Neutrophil (primary cell): ENCODE results near the gene GPX5.

Experiments used
- H3K27ac ChIP-seq: fragments of 200-600 bp; sonication (generic); 2 replicates; pipeline ENCODE4 v1.5.1; 2016; ENCODE audit warnings: mild to moderate bottlenecking, moderate library complexity
- H3K27me3 ChIP-seq: fragments of 200-600 bp; sonication (generic); 2 replicates; pipeline ENCODE4 v1.6.0; 2016; ENCODE audit warnings: mild to moderate bottlenecking
- H3K36me3 ChIP-seq: fragments of 200-600 bp; sonication (generic); 2 replicates; pipeline ENCODE4 v1.5.1; 2017
- H3K4me1 ChIP-seq, 2 experiments: fragments of 200-600 bp in 1 of 2; sonication (generic) in 1 of 2; 1 replicate in 1 of 2; 2 replicates in 1 of 2; pipeline versions ENCODE4 v1.5.1 to v1.6.1; 2013 to 2016; ENCODE audit warnings: low read depth in 1 of 2, low read length in 1 of 2, mild to moderate bottlenecking in 1 of 2, moderate library complexity in 1 of 2; ENCODE audit not compliant: control insufficient read depth in 1 of 2, insufficient read depth in 1 of 2
- H3K4me3 ChIP-seq, 2 experiments: fragments of 200-600 bp in 1 of 2; sonication (generic) in 1 of 2; 1 replicate in 1 of 2; 2 replicates in 1 of 2; pipeline ENCODE4 v1.5.1; 2013 to 2016; ENCODE audit warnings: low read depth in 1 of 2, low read length in 1 of 2, mild to moderate bottlenecking in 1 of 2, moderate library complexity in 1 of 2
- H3K9me3 ChIP-seq: fragments of 200-600 bp; sonication (generic); 2 replicates; pipeline ENCODE4 v1.5.1; 2016
- TF ChIP-seq, protein P1 (sequence below): fragments of 200-600 bp; sonication (generic); IDR thresholded peaks from 2 replicates; pipeline ENCODE4 v1.5.1; 2016; ENCODE audit warnings: antibody characterized with exemption

GPX5 gene

GRCh38 chr6:28534875-28535274, 9.2 kb downstream of the GPX5 start:
- peaks cover 49% of the 10 kb centered on the region for H3K27me3 ChIP-seq

GRCh38 chr6:28537065-28537464, 11.4 kb downstream of the GPX5 start:
- TF ChIP-seq, protein P1, sequence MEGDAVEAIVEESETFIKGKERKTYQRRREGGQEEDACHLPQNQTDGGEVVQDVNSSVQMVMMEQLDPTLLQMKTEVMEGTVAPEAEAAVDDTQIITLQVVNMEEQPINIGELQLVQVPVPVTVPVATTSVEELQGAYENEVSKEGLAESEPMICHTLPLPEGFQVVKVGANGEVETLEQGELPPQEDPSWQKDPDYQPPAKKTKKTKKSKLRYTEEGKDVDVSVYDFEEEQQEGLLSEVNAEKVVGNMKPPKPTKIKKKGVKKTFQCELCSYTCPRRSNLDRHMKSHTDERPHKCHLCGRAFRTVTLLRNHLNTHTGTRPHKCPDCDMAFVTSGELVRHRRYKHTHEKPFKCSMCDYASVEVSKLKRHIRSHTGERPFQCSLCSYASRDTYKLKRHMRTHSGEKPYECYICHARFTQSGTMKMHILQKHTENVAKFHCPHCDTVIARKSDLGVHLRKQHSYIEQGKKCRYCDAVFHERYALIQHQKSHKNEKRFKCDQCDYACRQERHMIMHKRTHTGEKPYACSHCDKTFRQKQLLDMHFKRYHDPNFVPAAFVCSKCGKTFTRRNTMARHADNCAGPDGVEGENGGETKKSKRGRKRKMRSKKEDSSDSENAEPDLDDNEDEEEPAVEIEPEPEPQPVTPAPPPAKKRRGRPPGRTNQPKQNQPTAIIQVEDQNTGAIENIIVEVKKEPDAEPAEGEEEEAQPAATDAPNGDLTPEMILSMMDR = no peak
- Histone ChIP-seq H3K36me3 (no peaks in the 10 kb centered on the region), H3K4me1 (no peaks in the 10 kb centered on the region), H3K27ac (no peak overlapping the region), H3K27me3 (peaks cover 61% of the 10 kb centered on the region), H3K9me3 (peaks cover 2% of the 10 kb centered on the region), H3K4me3 (no peak overlapping the region)

More at GRCh38 chr6:28534875-28535274, 9.2 kb downstream of the GPX5 start:
- Histone ChIP-seq H3K4me3 (no peak overlapping the region), H3K9me3 (peaks cover 2% of the 10 kb centered on the region), H3K27ac (no peak overlapping the region), H3K4me1 (no peaks in the 10 kb centered on the region), H3K36me3 (no peaks in the 10 kb centered on the region)
- TF ChIP-seq, protein P1 = no peak

- Histone ChIP-seq H3K4me3 (no peak overlapping the region), H3K9me3 (peaks cover 2% of the 10 kb centered on the region), H3K4me1 (no peaks in the 10 kb centered on the region), H3K27ac (no peak overlapping the region), H3K27me3 (peaks cover 66% of the 10 kb centered on the region), H3K36me3 (no peaks in the 10 kb centered on the region)
- TF ChIP-seq, protein P1 = no peak
These were observed 11.9 kb downstream of the GPX5 start for GRCh38 chr6:28537509-28538140.

DNA sequence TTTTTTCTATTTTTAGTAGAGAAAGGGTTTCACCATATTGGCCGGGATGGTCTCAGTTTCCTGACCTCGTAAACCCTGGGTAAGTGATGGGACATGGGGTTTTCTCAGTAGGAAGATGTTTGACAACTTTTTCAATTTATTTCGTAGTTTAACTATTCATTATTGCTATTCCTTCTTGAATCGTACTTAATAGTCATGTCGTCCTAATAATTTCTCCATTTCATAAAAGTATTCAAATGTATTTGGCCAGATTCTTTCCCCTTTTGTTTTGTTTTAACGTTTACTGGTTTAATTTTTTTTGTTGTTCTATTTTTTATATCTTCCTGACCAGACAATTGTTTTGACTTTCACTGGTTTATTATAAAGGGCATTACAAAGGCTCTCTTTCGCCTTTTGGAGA, 16.3 kb downstream of the GPX5 start:
- Histone ChIP-seq H3K9me3 (peaks cover 2% of the 10 kb centered on the region), H3K27ac (no peak overlapping the region), H3K27me3 (peaks cover 86% of the 10 kb centered on the region), H3K4me1 (no peaks in the 10 kb centered on the region), H3K36me3 (no peaks in the 10 kb centered on the region), H3K4me3 (no peak overlapping the region)
- TF ChIP-seq, protein P1 = no peak

- Histone ChIP-seq H3K36me3 (no peaks in the 10 kb centered on the region), H3K4me1 (no peaks in the 10 kb centered on the region), H3K4me3 (no peak overlapping the region), H3K27ac (no peak overlapping the region), H3K27me3 (peaks cover 79% of the 10 kb centered on the region), H3K9me3 (peaks cover 2% of the 10 kb centered on the region)
- TF ChIP-seq, protein P1 = no peak
These were observed 17.0 kb downstream of the GPX5 start for GRCh38 chr6:28542440-28543296.
